Activated CD8-positive, alpha-beta memory T cell treated with anti-CD3 and anti-CD28 coated beads for 36 hours (primary cell): ENCODE measurements around the gene CDC42EP5. TPM values are rescaled to one million over a fixed set of nuclear protein-coding genes. Genes with fewer than 3 reads are reported as not detected.

Experiments
- CTCF ChIA-PET: fragments of 350-600 bp; sonication (Branson Sonifier 250); formaldehyde crosslinking; loops from one replicate; lab custom pipeline; 2021; ENCODE audit warnings: antibody characterized with exemption; lab: Charles Lee
- POLR2A ChIA-PET: fragments of 350-600 bp; sonication (Branson Sonifier 250); formaldehyde crosslinking; loops from one replicate; lab custom pipeline; 2021; ENCODE audit warnings: antibody characterized with exemption; lab: Charles Lee
- total RNA-seq, 2 experiments: library from RNA; stranded (reverse); gene quantifications; one replicate each; pipeline ENCODE4 v1.2.3, GENCODE V29; 2021

CDC42EP5 gene
- total RNA-seq, 2 experiments from 2014 or later = 0.51 to 1.2 TPM

DNA sequence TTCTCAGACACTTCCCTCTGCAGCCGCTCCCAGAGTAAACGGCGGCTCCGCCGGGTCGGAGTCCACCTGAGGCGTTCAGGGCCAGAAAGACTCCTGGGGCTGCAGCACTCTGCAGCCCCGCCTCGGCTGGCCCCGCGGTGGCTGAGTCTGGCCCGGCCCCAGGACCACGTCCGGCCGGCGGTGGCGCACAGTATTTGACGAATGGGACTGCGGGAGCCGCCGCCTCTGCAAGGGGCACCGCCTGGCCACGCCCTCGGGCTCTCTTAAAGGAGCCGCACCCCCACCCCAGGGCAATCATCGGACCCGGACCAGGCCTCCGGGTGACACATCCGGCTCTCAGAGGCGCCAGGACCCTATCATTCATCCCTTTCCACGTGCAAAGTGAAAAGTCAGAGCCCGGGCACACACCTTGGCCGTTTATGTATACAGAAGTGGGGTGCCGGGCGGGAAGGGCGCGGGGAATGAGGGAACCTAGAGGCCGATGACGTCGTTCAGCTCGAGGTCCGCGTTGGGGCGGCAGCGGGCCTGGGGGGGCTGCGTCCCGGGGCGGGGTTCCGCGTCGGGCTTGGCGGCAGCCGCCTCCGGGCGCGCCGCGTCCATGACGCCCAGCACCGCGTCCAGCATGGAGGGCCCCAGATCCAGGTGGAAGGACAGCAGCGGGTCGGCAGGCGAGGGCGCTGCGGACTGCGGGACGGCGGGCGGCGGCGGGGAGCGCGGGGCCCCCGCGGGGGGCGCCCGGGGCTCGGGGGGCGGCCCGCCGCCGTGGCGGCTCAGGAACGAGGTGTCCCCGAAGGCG, 8.3 kb downstream of the CDC42EP5 start:
- CTCF ChIA-PET = interaction anchor here (1.2 kb wide), 1 partner anchor 13 kb away, joined by 4 read pairs; no protein-coding TSS in a partner anchor
- POLR2A ChIA-PET = interaction anchor here (0.5 kb wide), 1 partner anchor 70 kb away, joined by 3 read pairs; no protein-coding TSS in a partner anchor

DNA sequence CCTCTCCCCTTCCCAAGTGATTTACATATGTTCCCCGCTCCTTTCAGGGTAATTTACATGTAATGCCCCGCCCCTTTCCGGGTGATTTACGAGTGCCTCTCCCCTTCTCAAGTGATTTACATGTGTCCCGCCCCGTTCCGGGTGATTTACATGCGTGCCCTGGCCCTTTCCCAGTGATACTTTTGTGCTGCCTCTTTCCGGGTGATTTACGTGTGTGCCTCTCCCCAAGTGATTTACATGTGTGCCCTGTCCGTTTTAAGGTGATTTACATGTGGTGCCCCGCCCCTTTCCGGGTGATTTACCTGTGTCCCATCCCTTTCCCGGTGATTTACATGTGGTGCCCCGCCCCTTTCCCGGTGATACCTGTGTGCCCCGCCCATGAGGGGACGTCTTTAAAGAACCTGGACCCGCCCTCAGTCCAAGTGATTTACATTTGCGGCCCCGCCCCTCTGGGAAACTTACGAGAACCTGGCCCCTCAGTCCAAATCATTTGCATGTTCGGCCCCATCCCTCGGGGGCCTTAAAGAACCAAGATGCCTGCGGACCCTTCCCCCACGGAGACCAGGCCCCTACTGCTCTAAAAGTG, 9.0 kb downstream of the CDC42EP5 start:
- ChIA-PET POLR2A (interaction anchor here (0.5 to 0.7 kb wide), 3 partner anchors 9 to 70 kb away, joined by 3 to 6 read pairs (median 3); partner anchors contain the start of gene LENG8), CTCF (interaction anchor here (0.8 to 1.1 kb wide), 2 partner anchors 11 to 1190 kb away, joined by 3 read pairs; no protein-coding TSS in a partner anchor)

DNA sequence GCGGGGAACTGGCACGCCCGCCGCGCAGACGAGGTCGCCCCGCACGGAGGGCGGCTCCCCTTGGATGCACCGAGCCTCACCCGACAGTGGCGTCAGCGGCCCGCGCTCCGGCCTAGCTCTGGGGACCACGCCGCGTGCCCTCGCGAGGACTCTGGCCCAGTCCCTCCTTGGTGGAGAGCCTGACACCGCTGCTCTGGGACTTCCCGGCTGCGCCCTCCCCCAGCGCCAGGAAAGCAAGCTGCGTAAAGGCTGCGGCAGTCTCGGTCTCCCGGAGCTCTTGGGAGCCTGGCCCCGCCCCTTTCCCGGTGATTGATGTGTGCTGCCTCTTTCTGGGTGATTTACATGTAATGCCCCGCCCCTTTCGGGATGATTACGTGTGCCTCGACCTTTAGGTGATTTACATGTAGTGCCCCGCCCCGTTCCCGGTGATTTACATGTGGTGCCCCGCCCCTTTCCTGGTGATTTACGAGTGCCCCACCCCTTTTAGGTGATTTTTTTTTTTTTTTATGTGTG, 9.5 kb downstream of the CDC42EP5 start, which contains the start of gene LENG9:
Gene LENG9, minus strand, starts transcription at position 248 of the 513 bp plus-strand sequence. CDS start 252 bp downstream, outside the sequence.
- ChIA-PET POLR2A (interaction anchor here (0.6 to 0.7 kb wide), 2 partner anchors 9 to 15 kb away, joined by 3 to 6 read pairs; partner anchors contain the start of gene LENG8), CTCF (interaction anchor here (0.5 to 1.1 kb wide), 3 partner anchors 12 to 1191 kb away, joined by 3 read pairs; no protein-coding TSS in a partner anchor)

DNA sequence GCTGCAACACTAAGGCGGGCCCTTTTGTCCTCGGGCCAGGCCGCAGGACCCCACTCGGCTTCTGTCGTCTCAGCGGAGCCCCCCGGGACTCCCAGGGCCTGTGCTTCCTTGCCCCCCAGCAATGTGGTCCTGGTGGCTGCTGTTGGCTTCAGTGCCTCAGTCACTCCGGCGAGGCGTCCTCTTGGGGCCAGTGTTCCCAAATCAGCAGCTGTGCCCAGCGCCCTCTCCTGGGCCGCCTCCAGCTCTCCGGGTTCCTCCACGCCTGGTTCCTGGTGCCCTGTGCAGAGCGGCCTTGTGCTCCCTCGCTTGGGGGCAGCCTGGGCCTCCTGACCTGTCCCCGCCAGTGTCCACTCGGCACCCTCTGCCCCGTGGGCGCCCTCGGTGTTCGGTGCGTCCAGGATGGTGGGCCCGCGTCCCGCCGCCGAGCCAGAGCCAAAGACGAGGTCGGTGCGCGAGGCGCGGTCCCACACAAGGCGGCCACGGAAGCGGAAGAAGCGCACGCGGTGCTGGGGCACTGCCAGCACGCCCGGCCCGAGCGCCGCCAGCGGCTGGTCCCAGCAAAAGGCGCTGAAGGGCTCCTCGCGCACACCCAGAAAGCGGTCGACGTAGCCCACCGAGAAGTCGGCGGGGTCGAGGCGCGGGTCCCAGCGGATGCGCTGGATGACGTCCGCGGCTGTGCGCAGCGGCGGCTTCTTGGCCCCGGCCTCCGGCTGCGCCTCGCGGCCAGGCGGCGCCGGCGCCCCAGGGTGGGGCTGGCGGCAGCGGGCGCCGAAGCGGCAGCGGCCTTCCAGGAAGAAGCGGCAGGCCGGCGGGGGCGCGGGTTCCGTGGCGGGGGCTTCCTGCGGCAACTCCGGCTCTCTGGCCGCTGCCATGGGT, 10.2 kb downstream of the CDC42EP5 start:
- ChIA-PET POLR2A (interaction anchor here (1.9 to 4.2 kb wide), 2 partner anchors 9 to 14 kb away, joined by 6 to 17 read pairs; partner anchors contain the start of gene LENG8), CTCF (interaction anchor here (0.5 to 1.1 kb wide), 3 partner anchors 13 to 1191 kb away, joined by 3 read pairs; no protein-coding TSS in a partner anchor)

DNA sequence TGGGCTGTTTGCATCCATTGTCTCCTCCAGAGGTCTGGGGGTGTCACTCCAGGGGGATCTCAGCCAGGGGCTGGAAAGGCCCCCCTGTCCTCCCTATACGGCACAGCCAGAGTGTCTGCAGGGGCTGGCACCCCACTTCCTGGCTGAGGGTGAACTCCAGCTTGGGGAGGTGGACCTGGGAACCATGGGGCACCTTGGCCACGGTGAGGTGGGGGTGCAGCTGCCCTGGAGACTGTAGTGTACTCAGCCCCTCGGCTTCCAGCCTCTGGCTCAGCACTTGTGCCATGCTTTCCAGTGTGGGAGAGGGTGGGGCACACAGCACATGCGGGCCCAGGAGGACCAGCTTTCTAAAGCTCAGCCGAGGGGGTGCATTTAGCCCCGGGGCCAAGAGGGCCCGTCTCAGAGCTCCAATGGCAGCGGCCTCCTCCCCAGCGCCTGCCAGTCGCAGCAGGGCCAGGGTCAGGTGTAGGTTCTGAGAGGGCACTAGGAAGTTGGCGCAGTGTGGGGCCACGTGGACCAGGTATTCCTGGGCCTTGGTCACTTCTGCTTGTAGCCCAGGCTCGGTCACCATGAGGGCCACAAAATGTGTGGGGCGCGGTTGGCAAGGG, 10.9 kb downstream of the CDC42EP5 start:
- ChIA-PET CTCF (no interaction called here), POLR2A (interaction anchor here (1.9 to 4.2 kb wide), 2 partner anchors 8 to 13 kb away, joined by 6 to 17 read pairs; partner anchors contain the start of gene LENG8)

DNA sequence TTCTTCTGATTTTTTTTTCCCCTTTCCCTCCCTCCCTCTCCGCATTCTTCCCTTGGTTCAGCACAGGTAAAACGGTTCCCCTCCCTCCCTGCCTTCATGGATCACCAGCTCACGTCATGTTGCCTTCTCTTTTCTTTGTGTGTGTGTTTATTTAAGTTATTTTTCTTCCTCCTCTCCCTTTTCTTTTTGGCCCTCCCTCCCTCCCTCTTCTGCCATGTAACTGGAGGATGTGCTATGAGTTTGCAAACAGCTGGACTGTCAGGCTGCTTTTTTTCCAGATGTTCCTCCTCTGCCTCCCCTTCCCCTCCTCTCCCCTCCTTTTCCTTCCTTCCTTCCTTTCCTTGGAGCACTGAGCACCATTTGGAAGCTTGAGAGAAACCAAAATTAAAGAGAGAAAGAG, 11.5 kb downstream of the CDC42EP5 start:
- ChIA-PET CTCF (no interaction called here), POLR2A (interaction anchor here (1.9 to 4.2 kb wide), 2 partner anchors 8 to 13 kb away, joined by 6 to 17 read pairs; partner anchors contain the start of gene LENG8)

DNA sequence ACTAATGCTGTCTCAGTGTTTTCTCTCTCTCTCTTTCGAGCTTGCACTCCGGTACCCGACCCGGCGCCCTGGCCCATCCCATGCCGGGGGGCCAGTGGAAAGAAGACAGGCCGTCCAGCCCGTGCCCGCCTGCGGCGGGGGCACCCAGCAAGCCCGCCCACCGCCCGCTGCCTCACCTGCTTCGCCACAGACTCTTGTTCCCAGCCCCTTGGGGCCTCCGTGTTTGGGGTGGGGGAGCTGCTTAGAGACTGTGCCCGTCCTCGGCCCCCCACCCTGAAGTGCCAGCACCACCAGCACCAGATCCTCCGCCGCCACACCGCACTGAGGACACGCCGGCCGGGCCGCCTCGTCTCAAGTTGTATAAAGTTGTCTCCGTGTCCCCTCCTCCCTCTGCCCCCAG, 11.9 kb downstream of the CDC42EP5 start:
- POLR2A ChIA-PET = interaction anchor here (1.9 to 4.2 kb wide), 2 partner anchors 7 to 12 kb away, joined by 6 to 17 read pairs; partner anchors contain the start of gene LENG8
- CTCF ChIA-PET = no interaction called here

DNA sequence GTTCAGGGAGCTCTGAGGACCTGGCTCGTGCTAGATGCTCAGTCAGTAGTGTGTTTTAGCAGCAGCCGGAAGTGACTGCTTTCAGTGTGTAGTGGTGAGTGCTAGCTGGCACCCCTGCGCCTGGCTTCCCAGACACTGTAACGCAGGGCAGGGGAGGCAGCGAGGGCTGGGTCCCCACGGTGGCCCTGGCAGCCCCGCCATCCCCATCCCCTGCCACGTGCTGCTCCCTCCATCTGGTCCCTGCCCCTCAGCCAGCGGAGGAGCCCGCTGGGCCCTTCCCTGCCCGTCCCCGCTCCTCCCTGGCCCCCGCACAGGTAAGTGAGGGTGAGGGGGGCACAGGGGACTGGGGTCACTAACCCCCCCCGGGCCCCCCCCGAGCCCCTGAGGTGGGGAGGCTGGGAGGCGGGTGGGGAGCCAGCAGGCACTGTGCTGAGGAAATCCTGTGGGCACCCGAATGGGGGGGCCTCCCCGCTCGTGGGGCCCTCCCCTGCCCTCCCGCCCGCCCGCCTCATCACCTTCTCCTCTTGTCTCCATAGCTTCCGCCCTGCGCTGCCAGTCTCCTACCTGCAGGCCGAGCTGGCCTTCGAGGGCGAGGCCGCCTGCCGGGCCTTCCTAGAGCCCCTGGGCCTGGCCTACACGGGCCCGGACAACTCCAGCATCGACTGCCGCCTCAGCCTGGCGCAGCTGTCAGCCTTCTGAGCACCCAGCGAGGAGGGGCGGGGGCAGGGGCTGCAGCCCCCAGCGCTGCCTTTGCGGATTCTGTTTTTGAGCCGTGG, 12.7 kb downstream of the CDC42EP5 start:
- ChIA-PET CTCF (no interaction called here), POLR2A (interaction anchor here (4.2 kb wide), 1 partner anchor 11 kb away, joined by 17 read pairs; the partner anchor contains the start of gene LENG8)

DNA sequence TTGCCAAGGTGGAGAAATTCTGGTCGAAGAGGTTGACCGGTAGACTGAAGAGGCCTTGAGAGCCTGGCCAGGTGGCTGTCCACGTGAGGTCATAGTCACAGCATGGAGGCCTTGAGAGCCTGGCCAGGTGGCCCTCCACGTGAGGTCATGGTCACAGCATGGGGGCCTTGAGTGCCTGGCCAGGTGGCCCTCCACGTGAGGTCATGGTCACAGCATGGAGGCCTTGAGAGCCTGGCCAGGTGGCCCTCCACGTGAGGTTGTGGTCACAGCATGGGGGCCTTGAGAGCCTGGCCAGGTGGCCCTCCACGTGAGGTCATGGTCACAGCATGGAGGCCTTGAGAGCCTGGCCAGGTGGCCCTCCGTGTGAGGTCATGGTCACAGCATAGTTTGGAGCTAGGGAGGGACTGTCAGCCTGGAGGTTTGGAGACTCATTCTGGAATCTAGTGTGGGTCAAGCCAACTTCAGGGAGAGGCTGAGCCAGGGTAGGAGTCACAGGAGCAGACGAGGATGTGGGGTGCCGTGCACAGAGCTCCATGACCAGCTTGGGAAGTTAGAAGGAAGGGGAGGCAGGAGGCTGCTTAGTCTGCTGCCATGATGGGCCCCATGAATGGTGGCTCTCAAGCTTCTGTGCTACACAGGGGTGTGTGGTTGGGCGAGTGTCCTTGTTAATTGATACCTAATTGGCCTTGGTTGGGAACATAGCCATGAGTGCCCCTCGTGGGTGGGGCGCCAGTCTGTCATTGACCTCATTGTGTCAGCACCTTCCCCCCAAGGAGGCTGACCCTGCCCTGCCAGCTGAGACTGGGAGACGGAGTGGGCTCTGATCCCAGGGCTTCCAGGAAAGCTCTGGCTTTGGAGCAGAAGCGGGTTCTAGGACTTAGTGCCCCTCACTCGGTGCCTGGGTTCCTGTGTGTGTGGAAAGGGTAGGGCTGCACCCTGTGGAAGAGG, 13.5 kb downstream of the CDC42EP5 start:
- CTCF ChIA-PET = no interaction called here

DNA sequence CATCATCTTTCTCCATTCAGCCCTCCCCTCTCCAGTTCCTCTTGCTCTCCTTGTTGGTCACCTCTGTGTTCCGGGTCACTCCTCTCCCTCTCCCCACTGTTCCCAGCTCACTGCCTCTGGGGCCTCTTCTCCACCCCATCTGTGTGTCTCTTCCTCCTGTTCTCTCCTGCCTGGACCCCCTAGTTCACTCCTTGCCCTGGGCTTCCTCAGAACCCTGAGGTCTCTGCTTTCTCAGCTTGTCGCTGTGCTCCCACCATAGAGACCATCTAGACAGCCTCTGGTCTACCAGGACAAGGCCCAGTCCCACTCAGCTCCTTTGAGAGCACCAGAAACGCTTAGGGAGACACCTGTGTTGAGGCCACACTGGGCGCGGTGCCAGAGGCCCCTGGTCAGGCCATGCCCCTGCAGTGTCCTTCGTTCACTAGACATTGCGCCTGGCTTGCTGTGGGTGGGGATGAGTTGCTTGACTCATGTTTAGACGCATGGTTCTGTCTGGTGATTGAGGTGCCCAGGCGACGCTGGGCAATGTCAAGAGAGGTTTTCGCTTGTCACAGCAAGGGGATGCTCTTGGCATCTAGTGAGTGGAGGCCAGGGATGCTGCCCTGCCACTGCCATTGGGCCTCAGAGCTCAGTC, 14.3 kb downstream of the CDC42EP5 start:
- CTCF ChIA-PET = no interaction called here
- POLR2A ChIA-PET = interaction anchor here (4.2 kb wide), 1 partner anchor 10 kb away, joined by 17 read pairs; the partner anchor contains the start of gene LENG8

More for the DNA sequence above, 13.5 kb downstream of the CDC42EP5 start:
- POLR2A ChIA-PET = interaction anchor here (4.2 kb wide), 1 partner anchor 11 kb away, joined by 17 read pairs; the partner anchor contains the start of gene LENG8

DNA sequence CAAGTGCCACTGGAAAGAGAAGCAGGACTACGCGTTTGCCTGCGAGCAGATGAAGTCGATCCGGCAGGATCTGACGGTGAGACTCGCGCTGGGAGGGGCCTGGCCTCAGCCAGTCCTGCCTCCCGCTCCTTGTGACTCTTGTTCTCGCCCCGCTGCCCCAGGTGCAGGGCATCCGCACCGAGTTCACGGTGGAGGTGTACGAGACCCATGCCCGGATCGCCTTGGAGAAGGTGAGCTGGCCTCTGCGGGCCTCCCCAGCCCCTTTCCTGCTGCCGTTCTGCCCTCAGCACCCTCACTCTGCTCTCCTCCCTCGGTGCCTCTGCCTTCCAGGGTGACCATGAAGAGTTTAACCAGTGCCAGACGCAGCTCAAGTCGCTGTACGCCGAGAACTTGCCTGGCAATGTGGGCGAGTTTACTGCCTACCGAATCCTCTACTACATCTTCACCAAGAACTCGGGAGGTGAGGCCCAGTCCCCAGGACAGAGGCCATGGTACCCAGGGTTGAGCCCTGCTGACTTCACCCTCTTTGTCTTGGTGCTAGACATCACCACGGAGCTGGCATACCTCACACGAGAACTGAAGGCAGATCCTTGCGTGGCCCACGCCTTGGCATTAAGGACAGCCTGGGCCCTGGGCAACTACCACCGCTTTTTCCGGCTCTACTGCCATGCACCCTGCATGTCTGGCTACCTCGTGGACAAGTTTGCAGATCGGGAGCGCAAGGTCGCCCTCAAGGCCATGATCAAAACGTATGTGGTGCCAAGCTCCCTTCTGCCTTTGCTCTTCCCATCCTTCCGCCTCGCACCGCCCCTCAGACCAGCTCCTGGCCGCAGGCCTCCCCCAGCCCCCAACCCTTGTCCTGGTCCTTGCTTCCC, 15.1 kb downstream of the CDC42EP5 start:
- CTCF ChIA-PET = no interaction called here
- POLR2A ChIA-PET = no interaction called here

DNA sequence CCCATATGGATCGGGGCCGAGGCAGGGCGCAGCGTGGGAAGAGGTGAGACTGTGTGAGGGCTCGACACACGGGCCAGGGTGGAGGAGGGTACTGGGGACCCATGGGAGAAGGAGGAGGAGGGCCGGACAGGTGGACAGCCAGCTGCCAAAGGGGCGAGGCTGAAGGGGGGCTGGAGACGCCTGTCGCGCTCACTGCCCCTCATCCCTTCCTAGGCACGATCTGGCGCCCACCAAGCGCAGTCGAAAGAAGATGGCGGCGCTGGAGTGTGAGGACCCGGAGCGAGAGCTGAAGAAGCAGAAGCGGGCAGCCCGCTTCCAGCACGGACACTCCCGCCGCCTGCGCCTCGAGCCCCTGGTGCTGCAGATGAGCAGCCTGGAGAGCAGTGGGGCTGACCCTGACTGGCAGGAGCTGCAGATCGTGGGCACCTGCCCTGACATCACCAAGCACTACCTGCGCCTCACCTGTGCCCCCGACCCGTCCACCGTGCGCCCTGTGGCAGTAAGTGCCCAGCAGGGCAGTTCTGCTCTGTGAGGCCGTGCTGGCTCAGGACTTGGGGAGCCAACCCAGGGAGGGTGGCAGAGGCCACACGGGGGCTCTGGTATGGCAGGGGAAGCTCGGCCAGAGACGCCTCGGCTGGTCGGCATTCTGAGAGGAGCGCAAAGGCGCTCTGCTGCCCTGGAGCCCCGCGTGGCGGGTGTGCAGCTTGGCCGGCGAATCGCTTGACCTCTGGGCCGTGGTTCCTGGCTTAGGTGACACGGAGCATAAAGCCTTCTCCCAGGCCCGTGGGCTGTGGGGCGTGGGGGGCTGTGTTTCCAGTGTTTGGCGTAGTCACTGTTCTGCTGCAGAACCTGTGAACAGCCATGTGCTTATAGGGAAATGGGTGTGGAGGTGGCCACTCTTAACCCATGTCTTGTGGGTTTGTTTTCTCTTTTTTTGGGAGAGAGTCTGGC, 16.4 kb downstream of the CDC42EP5 start:
- CTCF ChIA-PET = no interaction called here
- POLR2A ChIA-PET = interaction anchor here (0.5 kb wide), 1 partner anchor 339 kb away, joined by 4 read pairs; no protein-coding TSS in a partner anchor

DNA sequence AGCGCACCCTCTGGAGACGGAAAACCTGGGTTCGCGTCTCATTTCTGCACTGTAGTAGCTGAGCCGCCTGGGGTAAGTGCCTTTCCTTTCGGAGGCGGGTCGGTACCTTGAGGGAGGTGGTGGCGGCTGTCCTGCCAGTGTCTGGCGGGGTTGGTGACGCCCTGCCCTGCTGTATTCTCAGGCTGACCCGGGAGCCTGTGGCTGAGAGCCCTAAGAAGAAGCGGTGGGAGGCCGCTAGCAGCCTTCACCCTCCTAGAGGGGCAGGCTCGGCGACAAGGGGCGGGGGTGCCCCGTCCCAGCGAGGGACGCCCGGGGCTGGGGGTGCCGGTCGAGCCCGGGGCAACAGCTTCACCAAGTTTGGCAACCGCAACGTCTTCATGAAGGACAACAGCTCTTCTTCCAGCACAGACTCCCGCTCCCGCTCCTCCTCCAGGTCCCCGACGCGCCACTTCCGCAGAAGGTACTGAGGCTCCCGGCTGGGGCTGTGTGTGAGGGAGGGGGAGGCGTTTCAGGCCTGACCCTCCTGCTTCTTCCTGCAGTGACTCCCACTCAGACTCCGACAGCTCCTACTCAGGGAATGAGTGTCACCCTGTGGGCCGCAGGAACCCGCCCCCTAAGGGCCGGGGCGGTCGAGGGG, 17.2 kb downstream of the CDC42EP5 start:
- POLR2A ChIA-PET = interaction anchor here (0.5 kb wide), 1 partner anchor 338 kb away, joined by 4 read pairs; no protein-coding TSS in a partner anchor
- CTCF ChIA-PET = no interaction called here
